HepG2 (cell line): ENCODE results near the gene PLD1. TPM values are rescaled to one million over a fixed set of nuclear protein-coding genes. Genes with fewer than 3 reads are reported as not detected.

Experiments used
- ARID4A ChIP-seq: sonication (generic); formaldehyde crosslinking; IDR thresholded peaks from 2 replicates; pipeline ENCODE4 v1.5.0; 2020; ENCODE audit warnings: mild to moderate bottlenecking, missing genetic modification reagents, borderline replicate concordance
- ATF7 ChIP-seq, 2 experiments: fragments of 450-650 bp in 1 of 2; sonication (generic) in 1 of 2; formaldehyde crosslinking in 1 of 2; IDR thresholded peaks; 2 replicates each; pipeline versions ENCODE4 v1.4.0 to v1.6.1; 2016 to 2020; ENCODE audit warnings: antibody characterized with exemption in 1 of 2, mild to moderate bottlenecking in 1 of 2, missing genetic modification reagents in 1 of 2
- CSRNP1 ChIP-seq: sonication (generic); formaldehyde crosslinking; IDR thresholded peaks from 2 replicates; pipeline ENCODE4 v1.8.1; 2023; ENCODE audit warnings: mild to moderate bottlenecking, missing genetic modification reagents
- HIC2 ChIP-seq: sonication (generic); formaldehyde crosslinking; IDR thresholded peaks from 2 replicates; pipeline ENCODE4 v1.9.0; 2022; ENCODE audit warnings: low read depth, missing genetic modification reagents
- HOXA7 ChIP-seq: sonication (generic); formaldehyde crosslinking; IDR thresholded peaks from 2 replicates; pipeline ENCODE4 v1.8.1; 2022; ENCODE audit warnings: mild to moderate bottlenecking, missing genetic modification reagents, moderate library complexity
- KLF6 ChIP-seq: IDR thresholded peaks from 2 replicates; pipeline ENCODE4 v1.8.0; 2016; ENCODE audit warnings: missing biosample characterization, missing genetic modification reagents
- MIXL1 ChIP-seq: IDR thresholded peaks from 2 replicates; pipeline ENCODE4 v1.6.1; 2016
- MYPOP ChIP-seq: sonication (generic); formaldehyde crosslinking; IDR thresholded peaks from 2 replicates; pipeline ENCODE4 v1.8.1; 2023; ENCODE audit warnings: mild to moderate bottlenecking, moderate library complexity, missing genetic modification reagents
- NCOR1 ChIP-seq: fragments of 200-600 bp; sonication (generic); IDR thresholded peaks from 2 replicates; pipeline ENCODE4 v1.7.0; 2017; ENCODE audit warnings: antibody characterized with exemption, low read length, borderline replicate concordance
- NR2F1 ChIP-seq, 2 experiments: fragments of 450-650 bp in 1 of 2; formaldehyde crosslinking in 1 of 2; IDR thresholded peaks; 2 replicates each; pipeline versions ENCODE4 v1.5.0 to v1.6.1; 2016 to 2020; ENCODE audit warnings: mild to moderate bottlenecking in 1 of 2, missing compliant biosample characterization in 1 of 2, missing genetic modification reagents in 1 of 2, moderate library complexity in 1 of 2
- PHF20 ChIP-seq: sonication (generic); formaldehyde crosslinking; IDR thresholded peaks from 2 replicates; pipeline ENCODE4 v1.5.0; 2020; ENCODE audit warnings: mild to moderate bottlenecking, missing genetic modification reagents
- POLR2G ChIP-seq: fragments of 200-400 bp; formaldehyde crosslinking; IDR thresholded peaks from 2 replicates; pipeline ENCODE4 v1.6.1; 2018; ENCODE audit warnings: mild to moderate bottlenecking, low read depth, low read length, moderate library complexity
- SALL1 ChIP-seq: sonication (generic); formaldehyde crosslinking; IDR thresholded peaks from 2 replicates; pipeline ENCODE4 v1.8.0; 2022; ENCODE audit warnings: mild to moderate bottlenecking, missing genetic modification reagents
- SCMH1 ChIP-seq: sonication (generic); formaldehyde crosslinking; IDR thresholded peaks from 2 replicates; pipeline ENCODE4 v1.9.0; 2021; ENCODE audit warnings: missing genetic modification reagents, mild to moderate bottlenecking, borderline replicate concordance
- TBP ChIP-seq: sonication (generic); formaldehyde crosslinking; IDR thresholded peaks from 2 replicates; pipeline ENCODE4 v1.5.0; 2020; ENCODE audit warnings: missing genetic modification reagents
- ZNF451 ChIP-seq: sonication (generic); formaldehyde crosslinking; IDR thresholded peaks from 2 replicates; pipeline ENCODE4 v1.5.0; 2020; ENCODE audit warnings: mild to moderate bottlenecking, missing genetic modification reagents
- ZNF460 ChIP-seq: sonication (generic); formaldehyde crosslinking; IDR thresholded peaks from 2 replicates; pipeline ENCODE4 v1.5.1; 2020; ENCODE audit warnings: missing genetic modification reagents, mild to moderate bottlenecking, borderline replicate concordance
- ZNF580 ChIP-seq: IDR thresholded peaks from 2 replicates; pipeline ENCODE4 v1.6.1; 2016; ENCODE audit warnings: low read depth, borderline replicate concordance
- ZNF672 ChIP-seq: sonication (generic); formaldehyde crosslinking; IDR thresholded peaks from 2 replicates; pipeline ENCODE4 v1.8.1; 2022; ENCODE audit warnings: missing genetic modification reagents
- polyA plus RNA-seq, 8 experiments: library from polyadenylated mRNA; depleted of rRNA in 3 of 8; stranded (reverse) in 7 of 8; unstranded in 1 of 8; fragments of >200 nt; fragmentation: Illumina TruSeq in 4 of 8; extraction: Trizol in 4 of 8; gene quantifications; 2 replicates each; pipeline versions ENCODE4 v1.2.1 to v1.2.3, GENCODE V29; 2011 to 2016; ENCODE audit warnings: low read depth in 4 of 8, missing spikeins in 1 of 8, mixed read lengths in 1 of 8; ENCODE audit not compliant: insufficient read depth in 1 of 8
- total RNA-seq, 5 experiments: library from RNA; depleted of rRNA; stranded (reverse); fragments of >200 nt; fragmentation: Illumina TruSeq; extraction: Trizol; gene quantifications; 2 replicates each; pipeline ENCODE4 v1.2.3, GENCODE V29; 2016; ENCODE audit warnings: low read depth in 1 of 5

Gene PLD1
- total and polyA plus RNA-seq, 2 of the 13 experiments (the other 11 are each of a cell fraction or from before 2014, with no cell fraction given), result 27.1 to 59.4 TPM

GRCh38 chr3:171845481-171846284 lies 35.4 kb upstream of the PLD1 start (continued):
- TF ChIP-seq HIC2 (CRISPR knock-in tag) (no peak), NCOR1 (no peak; the same call in 1 of the 2 replicates), SCMH1 (no peak), HOXA7 (CRISPR knock-in tag) (no peak), ZNF580 (CRISPR knock-in tag) (no peak), ATF7 (IDR thresholded peaks at IDR 0.05) (no peak), ATF7 (CRISPR knock-in tag; IDR thresholded peaks at IDR 0.05) (no peak), ZNF460 (CRISPR knock-in tag) (no peak), TBP (CRISPR knock-in tag) (no peak), MIXL1 (CRISPR knock-in tag) (no peak; the same call in 1 of the 2 replicates), PHF20 (CRISPR knock-in tag) (no peak), ZNF451 (CRISPR knock-in tag) (no peak), KLF6 (CRISPR knock-in tag) (no peak), POLR2G (no peak), CSRNP1 (CRISPR knock-in tag) (no peak), ZNF672 (CRISPR knock-in tag) (no peak), SALL1 (0 out of 2 replicates have a peak, but pooled peaks have one; percentile 6), MYPOP (CRISPR knock-in tag) (no peak), ARID4A (CRISPR knock-in tag) (no peak), NR2F1 (CRISPR knock-in tag; IDR thresholded peaks at IDR 0.05) (no peak)
